K562 (cell line): ENCODE results near the gene SEPHS2. TPM values are rescaled to one million over a fixed set of nuclear protein-coding genes. Genes with fewer than 3 reads are reported as not detected.
A peak's percentile ranks its signal among the peaks of the same experiment; 100 is the strongest.

Experiments used
- ARHGAP35 ChIP-seq: fragments of 450-650 bp; IDR thresholded peaks from 2 replicates; pipeline ENCODE4 v1.6.1; 2018; ENCODE audit not compliant: partially characterized antibody
- BRCA1 ChIP-seq, 2 experiments: fragments of 450-650 bp in 1 of 2; sonication (generic) in 1 of 2; formaldehyde crosslinking in 1 of 2; IDR thresholded peaks; 2 replicates each; pipeline versions ENCODE4 v1.5.0 to v1.6.1; 2017 to 2020; ENCODE audit warnings: mild to moderate bottlenecking in 1 of 2, missing genetic modification reagents in 1 of 2
- CHCHD3 ChIP-seq: fragments of 250-450 bp; sonication (Bioruptor Pico); IDR thresholded peaks from 2 replicates; pipeline ENCODE4 v2.1.2; 2022; ENCODE audit warnings: mild to moderate bottlenecking
- CREB3L1 ChIP-seq: fragments of 450-650 bp; IDR thresholded peaks from 2 replicates; pipeline ENCODE4 v1.6.1; 2014; ENCODE audit warnings: low read depth, mild to moderate bottlenecking, moderate library complexity, borderline replicate concordance
- ELF4 ChIP-seq: fragments of 450-650 bp; formaldehyde crosslinking; IDR thresholded peaks from 2 replicates; pipeline ENCODE4 v1.4.0; 2022; ENCODE audit warnings: missing genetic modification characterization
- FIP1L1 ChIP-seq: fragments of 200-400 bp; formaldehyde crosslinking; IDR thresholded peaks from 2 replicates; pipeline ENCODE4 v1.6.1; 2018; ENCODE audit warnings: mild to moderate bottlenecking, low read depth, low read length; ENCODE audit not compliant: poor library complexity, severe bottlenecking
- HDAC1 ChIP-seq, 2 experiments: fragments of 450-650 bp; IDR thresholded peaks; 2 replicates each; pipeline ENCODE4 v1.6.1; 2016 to 2017; ENCODE audit warnings: inconsistent platforms in 1 of 2, mild to moderate bottlenecking in 1 of 2, moderate library complexity in 1 of 2
- HMG20B ChIP-seq: fragments of 250-450 bp; sonication (Bioruptor Pico); IDR thresholded peaks from 2 replicates; pipeline ENCODE4 v1.5.0; 2021; ENCODE audit warnings: mild to moderate bottlenecking
- ILK ChIP-seq: fragments of 450-650 bp; IDR thresholded peaks from 2 replicates; pipeline ENCODE4 v1.6.1; 2016; ENCODE audit warnings: missing genetic modification characterization, low read depth, mild to moderate bottlenecking, missing compliant biosample characterization, moderate library complexity, borderline replicate concordance
- KAT2B ChIP-seq: IDR thresholded peaks from one replicate; pipeline ENCODE4 v1.6.1; 2012; ENCODE audit warnings: low read depth, mild to moderate bottlenecking, control low read depth, inconsistent platforms, low read length, moderate library complexity
- NBN ChIP-seq: fragments of 450-650 bp; IDR thresholded peaks from 2 replicates; pipeline ENCODE4 v1.6.1; 2016; ENCODE audit warnings: low read depth, mild to moderate bottlenecking
- NFRKB ChIP-seq: fragments of 450-650 bp; IDR thresholded peaks from 2 replicates; pipeline ENCODE4 v1.6.1; 2016; ENCODE audit warnings: low read depth
- NUFIP1 ChIP-seq: fragments of 450-650 bp; IDR thresholded peaks from 2 replicates; pipeline ENCODE4 v1.6.1; 2018; ENCODE audit not compliant: partially characterized antibody
- PCBP2 ChIP-seq: fragments of 200-400 bp; formaldehyde crosslinking; IDR thresholded peaks from 2 replicates; pipeline ENCODE4 v1.6.1; 2018; ENCODE audit warnings: low read length, low read depth, mild to moderate bottlenecking, moderate library complexity; ENCODE audit not compliant: poor library complexity, severe bottlenecking
- PHF21A ChIP-seq: fragments of 450-650 bp; IDR thresholded peaks from 2 replicates; pipeline ENCODE4 v1.6.1; 2017; ENCODE audit warnings: low read depth, borderline replicate concordance
- POLR2B ChIP-seq: fragments of 450-650 bp; IDR thresholded peaks from 2 replicates; pipeline ENCODE4 v1.6.1; 2018; ENCODE audit warnings: low read depth; ENCODE audit not compliant: partially characterized antibody
- RBBP5 ChIP-seq: fragments of 200-600 bp; sonication (generic); IDR thresholded peaks from 2 replicates; pipeline ENCODE4 v1.6.1; 2012; ENCODE audit warnings: borderline replicate concordance, mild to moderate bottlenecking, low read length, control low read depth, inconsistent platforms; ENCODE audit not compliant: insufficient read depth, poor library complexity, severe bottlenecking
- SLC30A9 ChIP-seq: fragments of 250-450 bp; sonication (Bioruptor Pico); IDR thresholded peaks from 2 replicates; pipeline ENCODE4 v1.8.0; 2022; ENCODE audit warnings: mild to moderate bottlenecking, moderate library complexity
- SNAPC5 ChIP-seq: fragments of 250-450 bp; sonication (Bioruptor Pico); IDR thresholded peaks from 2 replicates; pipeline ENCODE4 v1.8.0; 2021; ENCODE audit warnings: moderate library complexity, mild to moderate bottlenecking, inconsistent platforms
- SRSF1 ChIP-seq: fragments of 200-400 bp; formaldehyde crosslinking; IDR thresholded peaks from 2 replicates; pipeline ENCODE4 v1.6.1; 2017; ENCODE audit warnings: mild to moderate bottlenecking, low read depth, low read length, moderate library complexity
- TAF7 ChIP-seq: fragments of 450-650 bp; IDR thresholded peaks from 2 replicates; pipeline ENCODE4 v1.6.1; 2016; ENCODE audit warnings: missing genetic modification characterization, missing compliant biosample characterization
- XRCC4 ChIP-seq: IDR thresholded peaks from one replicate; pipeline ENCODE4 v1.6.1; 2011; ENCODE audit not compliant: insufficient read depth, insufficient read length; ENCODE audit errors: extremely low read depth
- YY1 ChIP-seq, 3 experiments: IDR thresholded peaks; 2 replicates each; pipeline ENCODE4 v1.6.1; 2011; ENCODE audit warnings: low read length in 2 of 3, mild to moderate bottlenecking in 2 of 3, moderate library complexity in 2 of 3, borderline replicate concordance in 1 of 3, control low read depth in 1 of 3, low read depth in 1 of 3; ENCODE audit not compliant: insufficient read depth in 3 of 3, insufficient replicate concordance in 2 of 3, control insufficient read depth in 1 of 3, insufficient read length in 1 of 3; ENCODE audit errors: extremely low read depth in 1 of 3
- ZNF398 ChIP-seq: fragments of 250-450 bp; sonication (Bioruptor Pico); IDR thresholded peaks from 2 replicates; pipeline ENCODE4 v1.8.0; 2021; ENCODE audit warnings: moderate library complexity, mild to moderate bottlenecking, inconsistent platforms
- ZSCAN29 ChIP-seq: fragments of 450-650 bp; IDR thresholded peaks from 2 replicates; pipeline ENCODE4 v1.6.1; 2017
- polyA plus RNA-seq, 8 experiments: library from polyadenylated mRNA; depleted of rRNA in 4 of 8; stranded (reverse) in 5 of 8; unstranded in 3 of 8; fragments of >200 nt; fragmentation: Nextera tagmentation in 2 of 8; fragmentation: Illumina TruSeq in 1 of 8; extraction: Ambion mirVana in 2 of 8; extraction: Trizol in 1 of 8; gene quantifications; 2 replicates each; pipeline versions ENCODE4 v1.2.1 to v1.2.3, GENCODE V29; 2011 to 2014; ENCODE audit warnings: inconsistent platforms in 1 of 8, missing spikeins in 1 of 8
- total RNA-seq, 7 experiments: library from RNA; depleted of rRNA in 6 of 7; stranded (reverse); fragments of >200 nt in 6 of 7; fragmentation: Illumina TruSeq in 2 of 7; extraction: Trizol in 2 of 7; gene quantifications; 2 replicates each; pipeline versions ENCODE4 v1.2.1 to v1.2.3, GENCODE V29; 2011 to 2021; ENCODE audit warnings: low replicate concordance in 1 of 7

Gene SEPHS2
- total and polyA plus RNA-seq, 9 of the 15 experiments (the other 6 are each of a cell fraction or from before 2014, with no cell fraction given): 20.9 to 90.6 (median 43.4) TPM

- TF ChIP-seq PCBP2 (no peak), HDAC1 (IDR thresholded peaks at IDR 0.05) (peak in 1 of 2 experiments; percentile 80; a peak in 2 of 4 replicates), XRCC4 (no peak), HMG20B (CRISPR knock-in tag) (no peak), SRSF1 (no peak), SNAPC5 (CRISPR knock-in tag) (no peak), NUFIP1 (no peak), ZSCAN29 (no peak), POLR2B (peak; percentile 15), ELF4 (CRISPR knock-in tag) (no peak), ZNF398 (CRISPR knock-in tag) (no peak), PHF21A (no peak), TAF7 (tag) (no peak), FIP1L1 (peak; percentile 67), NFRKB (no peak), ARHGAP35 (no peak), ILK (tag) (no peak), SLC30A9 (CRISPR knock-in tag) (no peak), BRCA1 (IDR thresholded peaks at IDR 0.05) (no peak), BRCA1 (CRISPR knock-in tag; IDR thresholded peaks at IDR 0.05) (no peak), CREB3L1 (peak; percentile 84; the same call in 1 of the 2 replicates), RBBP5 (peak; percentile 55), KAT2B (no peak), YY1 (IDR thresholded peaks at IDR 0.05; ENCODE audit: borderline replicate concordance in 1 of 3, control insufficient read depth in 1 of 3, extremely low read depth in 1 of 3, insufficient read depth in 3 of 3, insufficient read length in 1 of 3, insufficient replicate concordance in 2 of 3, low read depth in 1 of 3, low read length in 2 of 3) (peak in 2 of 3 experiments; percentile 44 to 57), CHCHD3 (CRISPR knock-in tag) (no peak), NBN (peak; percentile 25; the same call in 1 of the 2 replicates)
These were observed 50.3 kb downstream of the SEPHS2 start, which contains the start of gene ZNF48 (continued) for GRCh38 chr16:30395155-30395991.
